HG02970 (cell line): ENCODE data around the gene SH2D2A.

Experiments used
- ATAC-seq: cut with Tn5 transposase; IDR thresholded peaks from one replicate; pipeline ENCODE4 v1.9.1; 2021; ENCODE audit warnings: mild to moderate bottlenecking, moderate library complexity, moderate number of reproducible peaks; ENCODE audit not compliant: unreplicated experiment, low FRiP score

The SH2D2A gene

GRCh38 chr1:156828400-156829124 is 11.9 kb upstream of the SH2D2A start:
- no peak for ATAC-seq

- no peak for ATAC-seq
Observed at GRCh38 chr1:156826630-156827029, 10.0 kb upstream of the SH2D2A start.

GRCh38 chr1:156823210-156823790 is 6.7 kb upstream of the SH2D2A start:
- no peak for ATAC-seq

- ATAC-seq, result no peak
Observed at GRCh38 chr1:156822680-156823079, 6.0 kb upstream of the SH2D2A start.

- no peak for ATAC-seq
Observed at GRCh38 chr1:156821801-156822200, 5.2 kb upstream of the SH2D2A start.

GRCh38 chr1:156815961-156816422 is 656 bp downstream of the SH2D2A start:
- ATAC-seq, result no peak

- ATAC-seq, result no peak
Observed at GRCh38 chr1:156815307-156815826, 1.3 kb downstream of the SH2D2A start.

- ATAC-seq, result no peak
Observed at GRCh38 chr1:156814571-156815260, 1.9 kb downstream of the SH2D2A start.

GRCh38 chr1:156813750-156814570 is 2.7 kb downstream of the SH2D2A start:
- ATAC-seq, result no peak

GRCh38 chr1:156813298-156813697 is 3.4 kb downstream of the SH2D2A start:
- ATAC-seq, result no peak

GRCh38 chr1:156812293-156812990 is 4.2 kb downstream of the SH2D2A start:
- ATAC-seq, result no peak

- ATAC-seq, result no peak
Observed at GRCh38 chr1:156811168-156811567, 5.5 kb downstream of the SH2D2A start.

GRCh38 chr1:156809711-156810366 is 6.8 kb downstream of the SH2D2A start:
- ATAC-seq, result no peak

- ATAC-seq, result no peak
Observed at GRCh38 chr1:156809281-156809680, 7.4 kb downstream of the SH2D2A start.

GRCh38 chr1:156808186-156809030 is 8.2 kb downstream of the SH2D2A start:
- no peak for ATAC-seq

GRCh38 chr1:156807627-156808026 is 9.0 kb downstream of the SH2D2A start:
- ATAC-seq, result no peak

- ATAC-seq, result no peak
Observed at GRCh38 chr1:156806512-156807440, 9.9 kb downstream of the SH2D2A start.
